Uterus (tissue), 2 donors: ENCODE results near the gene RPL31.

Source experiments
- CTCF ChIP-seq, 4 experiments: fragments of 200-600 bp in 2 of 4; fragments of 450-650 bp in 2 of 4; sonication (generic) in 2 of 4; IDR thresholded peaks; one replicate each; pipeline ENCODE4 v1.5.1; 2016 to 2019; ENCODE audit warnings: antibody characterized with exemption in 4 of 4, mild to moderate bottlenecking in 2 of 4, moderate library complexity in 1 of 4
- POLR2A ChIP-seq, 2 donors: fragments of 450-650 bp; IDR thresholded peaks; one replicate each; pipeline ENCODE4 v1.6.1; 2016; ENCODE audit warnings: antibody characterized with exemption in 2 of 2, mild to moderate bottlenecking in 1 of 2, moderate library complexity in 1 of 2

DNA sequence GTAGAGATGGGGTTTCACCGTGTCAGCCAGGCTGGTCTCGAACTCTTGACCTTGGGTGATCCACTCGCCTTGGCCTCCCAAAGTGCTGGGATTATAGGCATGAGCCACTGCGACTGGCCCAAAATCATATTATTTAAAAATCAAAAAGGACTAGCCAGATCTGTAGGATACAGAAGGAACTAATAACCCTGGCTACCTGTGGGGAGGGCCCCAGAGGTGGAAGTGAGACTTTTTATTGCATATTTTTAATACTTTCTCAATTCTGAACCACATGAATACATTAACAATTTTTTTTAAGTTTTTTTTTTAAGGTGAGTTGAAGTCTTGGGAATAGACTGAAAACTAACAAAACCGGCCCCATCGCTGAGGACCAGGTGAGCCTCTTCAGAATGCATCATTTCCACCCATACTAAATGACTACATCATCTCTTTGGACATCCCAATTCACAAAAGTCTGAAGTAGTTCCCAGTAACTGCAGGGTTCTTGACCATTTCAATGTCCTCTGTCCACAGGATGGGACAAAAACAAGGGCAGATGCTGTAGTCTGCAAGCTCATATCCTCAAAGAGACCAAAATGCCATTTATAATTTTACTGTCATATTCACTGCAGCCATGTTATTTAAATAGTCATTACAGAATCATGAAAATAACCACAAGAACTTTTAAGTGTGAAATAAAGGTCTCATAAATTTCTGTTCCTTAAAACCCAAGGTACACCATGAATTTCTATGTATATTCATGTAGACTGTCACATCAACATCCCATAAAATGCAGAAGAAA is 21.4 kb downstream of the RPL31 start:
- TF ChIP-seq CTCF (IDR thresholded peaks at IDR 0.05) (no peak), POLR2A (IDR thresholded peaks at IDR 0.05) (no peak)
